GM18526 (cell line): ENCODE results near the gene SREBF1.

Experiments used
- POLR2A ChIP-seq: IDR thresholded peaks from 3 replicates; pipeline ENCODE4 v1.6.1; 2011; ENCODE audit not compliant: insufficient read length; ENCODE audit errors: extremely low read depth

Gene SREBF1

GRCh38 chr17:17836818-17837379, at the start of gene SREBF1:
Gene SREBF1, minus strand, starts transcription at chr17:17836986. Its CDS starts 169 bp downstream, at chr17:17836817.
- TF ChIP-seq POLR2A: peak; percentile 48

DNA sequence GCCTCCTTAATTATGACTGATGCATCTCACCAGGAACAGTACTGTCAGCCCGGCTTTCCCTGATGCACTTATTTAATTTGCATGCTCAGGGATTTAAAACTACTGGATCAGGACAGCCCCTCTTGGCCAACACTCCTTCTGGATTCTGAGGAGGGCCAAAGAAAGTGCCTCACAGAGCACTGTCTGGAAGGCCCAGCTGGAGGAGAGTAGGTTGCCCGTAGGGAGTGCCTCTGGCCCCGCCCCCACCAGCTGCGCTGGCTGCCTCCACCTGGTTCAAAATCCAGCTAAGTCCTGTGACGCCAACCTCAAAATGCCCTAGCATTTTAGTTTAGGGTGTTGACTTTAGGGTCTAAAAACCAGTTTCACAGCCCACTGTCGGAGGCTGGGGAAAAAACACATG, 49.4 kb upstream of the SREBF1 start:
- no peak for TF ChIP-seq POLR2A

- no peak for TF ChIP-seq POLR2A
These were observed 47.9 kb upstream of the SREBF1 start for GRCh38 chr17:17884391-17885357.

DNA sequence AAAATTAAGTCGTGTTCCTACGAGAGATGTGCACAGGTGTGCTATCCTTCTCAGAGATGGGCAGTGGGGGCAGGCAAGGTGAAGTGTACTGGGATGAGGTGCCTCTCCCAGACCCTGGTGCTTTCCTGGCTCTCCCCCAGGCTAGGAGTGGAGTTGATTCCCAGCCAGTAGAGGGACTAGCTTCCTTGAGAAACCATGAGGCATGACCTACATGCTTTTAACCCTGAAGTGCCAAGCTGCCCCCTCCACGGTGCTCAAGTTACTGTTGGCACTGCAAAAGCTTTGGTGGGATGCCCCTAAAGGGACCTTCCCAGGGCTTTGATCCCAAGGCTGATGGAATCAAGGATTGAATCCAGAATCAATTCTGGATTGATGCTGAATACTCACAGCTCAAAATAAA, 47.0 kb upstream of the SREBF1 start:
- TF ChIP-seq POLR2A: no peak

DNA sequence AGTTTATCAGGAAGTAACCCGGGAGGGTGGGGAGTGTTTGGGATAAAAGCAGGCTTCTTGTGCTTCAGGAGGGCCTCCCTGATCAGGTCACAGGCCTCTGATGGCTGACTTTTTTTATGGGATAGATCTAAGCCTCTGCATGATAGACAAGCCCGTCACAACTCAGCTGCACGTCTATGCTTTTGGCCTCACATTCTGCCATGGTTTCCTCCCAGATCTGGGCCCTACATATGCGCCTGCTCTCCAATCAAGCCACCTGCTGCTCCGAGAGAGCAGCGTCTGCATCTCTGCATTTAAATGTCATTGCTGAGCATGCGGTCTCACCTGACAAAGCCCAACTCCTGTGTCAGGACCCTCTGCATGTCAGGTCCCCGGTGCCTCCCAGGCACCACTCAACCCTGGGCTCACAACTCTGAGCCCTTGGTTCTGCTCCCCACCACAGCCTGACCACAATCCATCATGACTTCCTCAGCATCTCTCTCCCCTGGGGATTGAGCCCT, 45.3 kb upstream of the SREBF1 start:
- TF ChIP-seq POLR2A: no peak

GRCh38 chr17:17880577-17881196, 43.9 kb upstream of the SREBF1 start:
- TF ChIP-seq POLR2A: no peak

GRCh38 chr17:17877529-17878358, 41.0 kb upstream of the SREBF1 start:
- TF ChIP-seq POLR2A: no peak

- no peak for TF ChIP-seq POLR2A
These were observed 40.3 kb upstream of the SREBF1 start for GRCh38 chr17:17876959-17877528.

- TF ChIP-seq POLR2A: no peak
These were observed 37.7 kb upstream of the SREBF1 start for GRCh38 chr17:17874478-17874877.

- no peak for TF ChIP-seq POLR2A
These were observed 36.7 kb upstream of the SREBF1 start for GRCh38 chr17:17873450-17873991.

DNA sequence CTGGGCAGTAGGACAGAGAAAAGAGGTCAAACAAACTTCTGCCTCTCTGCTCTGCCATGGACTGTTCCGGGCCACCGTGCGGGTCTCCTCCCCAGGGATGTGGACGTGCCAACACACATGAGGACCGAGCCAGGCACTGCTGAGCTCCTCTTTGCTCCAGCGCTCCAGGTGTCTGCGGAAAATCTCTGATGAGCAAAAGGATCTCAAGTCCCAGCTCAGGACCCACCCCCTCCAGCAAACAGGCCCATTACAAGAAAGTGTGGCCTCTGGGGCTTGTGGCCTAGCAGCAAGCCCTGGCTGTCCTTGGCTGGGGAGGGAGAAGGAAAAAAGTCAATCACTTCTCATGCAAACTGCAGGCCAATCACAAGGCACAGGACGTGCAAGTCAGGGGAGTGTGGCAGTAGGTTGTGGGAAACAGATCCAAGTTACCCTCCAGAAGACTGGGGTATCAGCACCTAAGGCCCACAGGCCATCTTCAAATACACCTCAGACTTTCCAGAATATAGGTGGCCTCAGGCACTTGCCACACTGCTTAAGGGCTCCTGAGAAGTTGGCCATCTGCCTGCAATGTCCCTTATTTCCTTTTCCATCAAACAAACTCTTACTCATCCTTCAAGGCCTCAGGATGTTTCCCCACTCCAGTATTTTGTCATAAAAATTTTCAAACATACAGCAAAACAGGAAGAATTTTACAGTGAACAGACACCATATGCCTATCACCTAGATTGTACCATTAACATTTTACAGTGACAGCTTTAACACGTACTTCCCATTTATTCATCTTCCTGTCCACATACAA, 36.0 kb upstream of the SREBF1 start:
- TF ChIP-seq POLR2A: no peak

GRCh38 chr17:17871913-17872312, 35.1 kb upstream of the SREBF1 start:
- no peak for TF ChIP-seq POLR2A

DNA sequence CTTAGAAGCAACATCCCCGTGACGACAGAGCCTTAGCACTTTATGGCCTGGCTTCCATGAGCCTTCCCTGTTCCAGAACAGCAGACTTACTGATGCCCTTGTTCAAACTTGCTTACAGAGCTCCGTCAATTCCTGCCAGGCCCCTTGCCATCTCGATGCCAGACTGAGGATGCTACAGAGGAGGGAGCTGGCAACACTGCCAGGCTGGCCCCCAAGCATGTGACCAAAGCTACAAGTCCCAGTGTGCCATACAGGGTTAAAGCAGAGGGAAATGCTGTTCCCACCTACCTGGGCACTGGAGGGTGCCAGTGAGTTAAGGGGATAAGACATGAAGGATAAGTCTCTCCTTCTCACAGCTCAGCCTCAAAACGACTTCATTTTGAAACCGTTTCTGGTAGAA, 33.5 kb upstream of the SREBF1 start:
- TF ChIP-seq POLR2A: no peak
